HEK293T (cell line): ENCODE measurements around the gene PAQR9.

Experiments used
- ELF4 ChIP-seq: fragments of 450-650 bp; IDR thresholded peaks from 2 replicates; pipeline ENCODE4 v1.6.1; 2017; ENCODE audit warnings: antibody characterized with exemption
- FOXM1 ChIP-seq: fragments of 450-650 bp; IDR thresholded peaks from 2 replicates; pipeline ENCODE4 v1.6.1; 2017; ENCODE audit warnings: mild to moderate bottlenecking, borderline replicate concordance
- NFRKB ChIP-seq: fragments of 450-650 bp; IDR thresholded peaks from 2 replicates; pipeline ENCODE4 v1.6.1; 2016; ENCODE audit warnings: mild to moderate bottlenecking, moderate library complexity
- SP1 ChIP-seq: fragments of 450-650 bp; IDR thresholded peaks from 2 replicates; pipeline ENCODE4 v1.6.1; 2017
- ZNF384 ChIP-seq: fragments of 450-650 bp; IDR thresholded peaks from 2 replicates; pipeline ENCODE4 v1.6.1; 2016

DNA sequence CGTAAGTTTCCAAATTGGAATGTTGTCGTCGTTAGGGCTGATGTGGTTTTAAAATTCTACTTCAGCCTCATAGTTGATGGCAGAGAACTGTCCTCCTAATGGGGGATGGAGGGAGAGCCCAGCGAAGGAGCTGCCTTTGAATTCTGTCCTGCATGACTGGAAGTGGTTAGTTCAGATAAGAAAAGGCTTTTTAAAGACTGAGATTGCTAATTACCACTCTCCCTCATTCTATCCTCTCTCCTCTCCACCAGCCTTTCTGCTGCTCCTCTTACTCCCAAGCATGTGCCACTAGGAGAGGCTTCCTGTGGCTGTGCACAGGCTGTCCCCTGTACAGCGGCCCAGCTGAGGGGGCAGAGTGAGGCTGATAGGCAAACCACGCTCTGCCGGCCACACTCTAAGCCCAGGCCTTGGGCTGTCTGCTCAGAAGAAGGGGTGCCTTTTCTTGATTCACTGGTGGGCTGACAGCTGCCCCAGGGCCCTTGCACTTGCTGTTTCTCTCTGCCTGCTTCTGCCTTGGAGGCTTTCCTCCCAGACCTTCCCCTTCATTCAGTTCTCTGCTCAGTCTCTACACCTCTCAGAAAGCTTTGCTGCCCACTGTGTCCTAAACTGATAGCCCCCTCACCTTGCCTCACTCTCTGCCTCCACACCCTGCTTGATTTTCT is 8.7 kb upstream of the PAQR9 start:
- TF ChIP-seq NFRKB (no peak), FOXM1 (no peak), ELF4 (no peak), ZNF384 (no peak), SP1 (no peak)
